ENCODE results near the gene HOXB3. TPM values are rescaled to one million over a fixed set of nuclear protein-coding genes. Genes with fewer than 3 reads are reported as not detected.

Gene HOXB3
- total RNA-seq, 1 donor from 2014 or later, result not detected

DNA sequence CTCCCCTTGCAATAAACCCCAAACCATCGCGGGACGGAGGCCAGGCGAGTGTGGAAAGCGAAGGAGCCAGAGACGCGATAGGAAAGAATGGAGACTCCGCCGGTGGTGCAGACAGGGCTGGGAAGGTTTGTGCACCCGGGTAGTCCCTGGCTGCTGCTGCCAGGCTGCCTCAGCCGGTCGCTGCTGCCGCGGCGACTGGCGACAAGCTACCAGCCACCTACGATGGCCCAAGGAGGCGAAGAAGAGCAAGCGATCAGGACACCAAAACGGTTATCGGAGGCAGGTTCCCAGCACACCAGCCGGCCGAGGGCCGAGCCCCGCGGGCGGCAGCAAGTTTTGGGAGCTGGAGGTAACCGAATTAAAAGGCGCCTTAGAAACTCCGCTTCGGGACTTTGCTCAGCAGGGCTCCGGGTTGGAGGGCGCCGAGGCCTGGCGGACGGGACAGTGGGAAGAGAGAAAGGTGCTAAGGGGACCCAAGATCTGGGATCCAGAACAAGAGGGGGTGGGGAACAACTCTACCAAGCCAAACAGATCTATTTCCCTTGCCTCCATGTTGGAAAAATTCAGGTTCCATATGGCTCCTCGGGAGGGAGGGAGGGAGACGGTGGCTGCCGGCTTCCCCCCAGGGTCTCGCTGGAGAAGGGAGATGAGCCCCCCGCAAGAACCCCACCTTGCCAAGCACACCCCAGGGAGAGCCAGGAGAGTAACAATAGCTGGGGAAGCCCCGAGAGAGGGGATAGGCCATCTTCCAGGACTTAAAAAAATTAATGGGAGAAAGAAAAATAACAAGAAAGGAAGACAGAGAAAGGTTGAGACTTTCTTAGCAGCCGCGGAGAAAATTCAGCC is 35.4 kb downstream of the HOXB3 start:
- Mint-ChIP-seq H3K4me1 (no peaks in the 10 kb centered on the region), H3K9me3 (peaks cover under 1% of the 10 kb centered on the region), H3K4me3 (no peak overlapping the region), H3K27ac (no peak overlapping the region), H3K27me3 (ENCODE audit: insufficient read depth, low read depth) (peaks cover 94% of the 10 kb centered on the region), H3K36me3 (no peaks in the 10 kb centered on the region)
- peak; percentile 94 for TF ChIP-seq EZH2phosphoT487 (IDR thresholded peaks at IDR 0.05)
- TF ChIP-seq, protein P1, sequence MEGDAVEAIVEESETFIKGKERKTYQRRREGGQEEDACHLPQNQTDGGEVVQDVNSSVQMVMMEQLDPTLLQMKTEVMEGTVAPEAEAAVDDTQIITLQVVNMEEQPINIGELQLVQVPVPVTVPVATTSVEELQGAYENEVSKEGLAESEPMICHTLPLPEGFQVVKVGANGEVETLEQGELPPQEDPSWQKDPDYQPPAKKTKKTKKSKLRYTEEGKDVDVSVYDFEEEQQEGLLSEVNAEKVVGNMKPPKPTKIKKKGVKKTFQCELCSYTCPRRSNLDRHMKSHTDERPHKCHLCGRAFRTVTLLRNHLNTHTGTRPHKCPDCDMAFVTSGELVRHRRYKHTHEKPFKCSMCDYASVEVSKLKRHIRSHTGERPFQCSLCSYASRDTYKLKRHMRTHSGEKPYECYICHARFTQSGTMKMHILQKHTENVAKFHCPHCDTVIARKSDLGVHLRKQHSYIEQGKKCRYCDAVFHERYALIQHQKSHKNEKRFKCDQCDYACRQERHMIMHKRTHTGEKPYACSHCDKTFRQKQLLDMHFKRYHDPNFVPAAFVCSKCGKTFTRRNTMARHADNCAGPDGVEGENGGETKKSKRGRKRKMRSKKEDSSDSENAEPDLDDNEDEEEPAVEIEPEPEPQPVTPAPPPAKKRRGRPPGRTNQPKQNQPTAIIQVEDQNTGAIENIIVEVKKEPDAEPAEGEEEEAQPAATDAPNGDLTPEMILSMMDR (IDR thresholded peaks at IDR 0.05), result no peak
- TF ChIP-seq EZH2 (IDR thresholded peaks at IDR 0.05), result peak; percentile 99
- no peaks in the 10 kb centered on the region for H3K9me3 ChIP-seq (ENCODE audit: low read depth)
- H4K20me1 ChIP-seq (ENCODE audit: low read depth), result peaks cover 95% of the 10 kb centered on the region
- H3K4me3 ChIP-seq, result no peak overlapping the region
- no peak overlapping the region for H2AFZ ChIP-seq (replicated peaks)
- peak; percentile 59 for DNase-seq (ENCODE audit: low spot score)
- no peak overlapping the region for H3K4me2 ChIP-seq
- H3K4me1 ChIP-seq, result no peaks in the 10 kb centered on the region
- no peak overlapping the region for H3K9ac ChIP-seq
- no peaks in the 10 kb centered on the region for H3K36me3 ChIP-seq
- H3K27ac ChIP-seq, result no peak overlapping the region
- H3K79me2 ChIP-seq (ENCODE audit: low read depth), result no peaks in the 10 kb centered on the region
- peaks cover 11% of the 10 kb centered on the region for H3F3A ChIP-seq (ENCODE audit: low read depth)
- H3K27me3 ChIP-seq, result peaks cover 100% of the 10 kb centered on the region

DNA sequence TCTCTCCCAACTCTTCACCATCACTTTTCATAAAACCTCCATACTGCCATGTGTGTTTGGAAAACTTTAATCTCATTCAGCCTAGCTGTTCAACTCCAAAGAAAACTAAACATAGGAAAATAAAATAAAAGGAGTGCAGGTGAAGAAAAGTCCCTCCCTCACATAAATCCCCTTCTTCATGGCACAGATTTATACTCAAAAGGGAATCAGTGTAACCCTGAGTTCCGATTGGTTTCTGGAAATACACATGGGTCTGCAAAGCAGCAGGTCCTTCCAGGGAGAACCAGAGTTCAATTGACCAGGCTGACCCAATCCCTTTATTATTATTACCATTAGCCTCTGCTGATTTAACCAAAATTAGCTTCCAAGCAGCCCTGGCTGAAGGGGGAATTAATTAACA is 36.2 kb downstream of the HOXB3 start:
- H3K4me3 Mint-ChIP-seq, result peak overlapping the region; percentile 25
- H3K27ac Mint-ChIP-seq, result no peak overlapping the region
- no peaks in the 10 kb centered on the region for H3K36me3 ChIP-seq
- no peak overlapping the region for H3K27ac ChIP-seq
- H3K36me3 Mint-ChIP-seq, result no peaks in the 10 kb centered on the region
- DNase-seq (ENCODE audit: low spot score), result no peak
- no peak overlapping the region for H3K4me3 ChIP-seq
- H3K27me3 ChIP-seq, result peaks cover 100% of the 10 kb centered on the region
- no peaks in the 10 kb centered on the region for H3K4me1 Mint-ChIP-seq
- TF ChIP-seq EZH2phosphoT487 (IDR thresholded peaks at IDR 0.05), result no peak
- no peak for TF ChIP-seq EZH2 (IDR thresholded peaks at IDR 0.05)
- TF ChIP-seq, protein P1 (IDR thresholded peaks at IDR 0.05), result no peak
- no peak overlapping the region for H2AFZ ChIP-seq (replicated peaks)
- H3K4me1 ChIP-seq, result no peaks in the 10 kb centered on the region
- no peaks in the 10 kb centered on the region for H3K9me3 ChIP-seq (ENCODE audit: low read depth)
- peaks cover 4% of the 10 kb centered on the region for H3K9me3 Mint-ChIP-seq
- H3F3A ChIP-seq (ENCODE audit: low read depth), result peaks cover 11% of the 10 kb centered on the region
- H3K27me3 Mint-ChIP-seq (ENCODE audit: insufficient read depth, low read depth), result peaks cover 92% of the 10 kb centered on the region
- H3K9ac ChIP-seq, result no peak overlapping the region
- H3K79me2 ChIP-seq (ENCODE audit: low read depth), result no peaks in the 10 kb centered on the region
- H4K20me1 ChIP-seq (ENCODE audit: low read depth), result peaks cover 95% of the 10 kb centered on the region
- no peak overlapping the region for H3K4me2 ChIP-seq

DNA sequence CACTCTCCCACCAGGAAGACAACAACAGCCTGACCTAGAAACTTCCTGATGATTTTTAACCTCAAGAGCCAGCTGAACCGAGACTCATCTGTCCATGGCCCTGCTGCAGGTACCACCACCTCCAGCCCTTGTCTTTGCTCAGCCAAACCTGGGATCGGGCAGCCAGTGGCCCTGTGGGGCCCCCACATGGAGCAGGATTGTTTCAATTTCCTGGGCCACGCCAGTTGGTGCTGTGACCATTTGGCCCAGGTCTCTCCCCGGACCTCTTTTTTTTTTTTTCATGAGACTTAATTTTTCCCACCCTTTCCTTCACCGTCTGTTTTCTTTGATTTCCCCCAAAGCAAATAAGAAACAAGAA is 36.9 kb downstream of the HOXB3 start:
- Histone ChIP-seq H3K79me2 (ENCODE audit: low read depth) (no peaks in the 10 kb centered on the region), H3K9me3 (ENCODE audit: low read depth) (no peaks in the 10 kb centered on the region), H3K9ac (no peak overlapping the region), H3F3A (ENCODE audit: low read depth) (peaks cover 11% of the 10 kb centered on the region), H3K4me2 (no peak overlapping the region), H3K27me3 (peaks cover 100% of the 10 kb centered on the region), H4K20me1 (ENCODE audit: low read depth) (peaks cover 95% of the 10 kb centered on the region), H2AFZ (replicated peaks) (no peak overlapping the region), H3K36me3 (no peaks in the 10 kb centered on the region), H3K4me1 (no peaks in the 10 kb centered on the region), H3K27ac (no peak overlapping the region), H3K4me3 (no peak overlapping the region)
- H3K4me1 Mint-ChIP-seq, result no peaks in the 10 kb centered on the region
- H3K9me3 Mint-ChIP-seq, result peaks cover 4% of the 10 kb centered on the region
- H3K27me3 Mint-ChIP-seq (ENCODE audit: insufficient read depth, low read depth), result peaks cover 90% of the 10 kb centered on the region
- no peak for TF ChIP-seq EZH2 (IDR thresholded peaks at IDR 0.05)
- TF ChIP-seq EZH2phosphoT487 (IDR thresholded peaks at IDR 0.05), result no peak
- TF ChIP-seq, protein P1 (IDR thresholded peaks at IDR 0.05), result no peak
- no peak overlapping the region for H3K27ac Mint-ChIP-seq
- no peak overlapping the region for H3K4me3 Mint-ChIP-seq
- H3K36me3 Mint-ChIP-seq, result no peaks in the 10 kb centered on the region
- DNase-seq (ENCODE audit: low spot score), result no peak

Measured in neural progenitor cell (in vitro differentiated cells).